H9 (cell line): Measurements from ENCODE around the gene MBLAC1. TPM values are rescaled to one million over a fixed set of nuclear protein-coding genes. Genes with fewer than 3 reads are reported as not detected.

Source experiments
- DNase-seq: peaks from one replicate; pipeline ENCODE4 v3.0.0-alpha.2; 2017
- H2AFZ ChIP-seq: one replicate; pipeline ENCODE4 v1.6.1; 2013; ENCODE audit warnings: mild to moderate bottlenecking, low read length, control low read depth, moderate library complexity
- H2AK5ac ChIP-seq: 2 replicates; pipeline ENCODE4 v1.6.1; 2013; ENCODE audit warnings: low read length, control low read depth, mixed read lengths; ENCODE audit not compliant: insufficient read length
- H2BK120ac ChIP-seq: one replicate; pipeline ENCODE4 v1.6.1; 2013; ENCODE audit warnings: low read depth, mild to moderate bottlenecking, low read length, control low read depth, inconsistent platforms; ENCODE audit not compliant: poor library complexity, severe bottlenecking
- H2BK12ac ChIP-seq: 2 replicates; pipeline ENCODE4 v1.6.1; 2013; ENCODE audit warnings: low read length, control low read depth, mixed read lengths, low read depth; ENCODE audit not compliant: insufficient read length
- H2BK15ac ChIP-seq: 2 replicates; pipeline ENCODE4 v1.6.1; 2013; ENCODE audit warnings: low read depth, low read length, control low read depth
- H2BK20ac ChIP-seq: one replicate; pipeline ENCODE4 v1.6.1; 2013; ENCODE audit warnings: low read depth, mild to moderate bottlenecking, low read length, control low read depth, inconsistent platforms; ENCODE audit not compliant: poor library complexity, severe bottlenecking
- H2BK5ac ChIP-seq: 2 replicates; pipeline ENCODE4 v1.6.1; 2013; ENCODE audit warnings: low read length, control low read depth, mixed read lengths; ENCODE audit not compliant: insufficient read length
- H3K14ac ChIP-seq: 2 replicates; pipeline ENCODE4 v1.6.1; 2013; ENCODE audit warnings: low read length, control low read depth; ENCODE audit not compliant: insufficient read depth
- H3K18ac ChIP-seq: 2 replicates; pipeline ENCODE4 v1.6.1; 2013; ENCODE audit warnings: low read depth, mild to moderate bottlenecking, mixed read lengths, low read length, control low read depth; ENCODE audit not compliant: insufficient read length
- H3K23ac ChIP-seq: 2 replicates; pipeline ENCODE4 v1.6.1; 2013; ENCODE audit warnings: low read length, control low read depth, mixed read lengths, low read depth; ENCODE audit not compliant: insufficient read length
- H3K23me2 ChIP-seq: 2 replicates; pipeline ENCODE4 v1.6.1; 2013; ENCODE audit warnings: low read depth, mild to moderate bottlenecking, mixed read lengths, low read length, control low read depth; ENCODE audit not compliant: insufficient read length, poor library complexity, severe bottlenecking
- H3K27ac ChIP-seq: 2 replicates; pipeline ENCODE4 v1.5.1; 2013; ENCODE audit warnings: low read length, control low read depth, mixed read lengths, low read depth; ENCODE audit not compliant: insufficient read length
- H3K27me3 ChIP-seq: 2 replicates; pipeline ENCODE4 v1.6.1; 2013; ENCODE audit warnings: low read length, control low read depth, inconsistent platforms; ENCODE audit not compliant: insufficient read depth
- H3K4ac ChIP-seq: 2 replicates; pipeline ENCODE4 v1.6.1; 2013; ENCODE audit warnings: low read depth, mild to moderate bottlenecking, control low read depth, inconsistent platforms, low read length, moderate library complexity
- H3K4me1 ChIP-seq: 2 replicates; pipeline ENCODE4 v1.6.1; 2013; ENCODE audit warnings: low read length, control low read depth, inconsistent platforms; ENCODE audit not compliant: insufficient read depth
- H3K4me2 ChIP-seq: 2 replicates; pipeline ENCODE4 v1.6.1; 2013; ENCODE audit warnings: low read length, control low read depth, mixed read lengths; ENCODE audit not compliant: insufficient read length, insufficient read depth
- H3K56ac ChIP-seq: 2 replicates; pipeline ENCODE4 v1.6.1; 2013; ENCODE audit warnings: low read depth, mild to moderate bottlenecking, mixed read lengths, low read length, control low read depth; ENCODE audit not compliant: insufficient read length
- H3K79me1 ChIP-seq: 2 replicates; pipeline ENCODE4 v1.6.1; 2013; ENCODE audit warnings: low read depth, mild to moderate bottlenecking, moderate library complexity, low read length, control low read depth, inconsistent platforms; ENCODE audit not compliant: insufficient read depth, poor library complexity, severe bottlenecking
- H3K79me2 ChIP-seq: 2 replicates; pipeline ENCODE4 v1.6.1; 2013; ENCODE audit warnings: low read length, control low read depth, inconsistent platforms; ENCODE audit not compliant: insufficient read depth
- H3K9ac ChIP-seq: 2 replicates; pipeline ENCODE4 v1.6.1; 2013; ENCODE audit warnings: low read length, control low read depth, mixed read lengths; ENCODE audit not compliant: insufficient read length; ENCODE audit errors: extremely low read depth
- H3K9me3 ChIP-seq: one replicate; pipeline ENCODE4 v1.6.1; 2013; ENCODE audit warnings: low read depth, low read length, inconsistent platforms; ENCODE audit not compliant: control insufficient read depth
- H3T11ph ChIP-seq: one replicate; pipeline ENCODE4 v1.6.1; 2013; ENCODE audit warnings: mild to moderate bottlenecking, low read length, control low read depth, inconsistent platforms
- H4K20me1 ChIP-seq: one replicate; pipeline ENCODE4 v1.6.1; 2013; ENCODE audit not compliant: control insufficient read depth, insufficient read length, insufficient read depth
- H4K5ac ChIP-seq: 2 replicates; pipeline ENCODE4 v1.6.1; 2013; ENCODE audit warnings: low read depth, mild to moderate bottlenecking, mixed read lengths, low read length, control low read depth; ENCODE audit not compliant: insufficient read length
- H4K8ac ChIP-seq: replicated peaks from 2 replicates; pipeline ENCODE4 v1.6.1; 2013; ENCODE audit warnings: low read length, control low read depth, mixed read lengths, low read depth; ENCODE audit not compliant: insufficient read length
- H4K91ac ChIP-seq: 2 replicates; pipeline ENCODE4 v1.6.1; 2013; ENCODE audit warnings: low read depth, mild to moderate bottlenecking, moderate library complexity, mixed read lengths, low read length, control low read depth; ENCODE audit not compliant: insufficient read length
- H3K27ac Mint-ChIP-seq, 3 experiments: 2 replicates in 2 of 3; 3 replicates in 1 of 3; pipeline ENCODE4 v1.8.0; 2020 to 2021; ENCODE audit warnings: mixed read lengths in 3 of 3, mild to moderate bottlenecking in 1 of 3, moderate library complexity in 1 of 3
- H3K27me3 Mint-ChIP-seq: 2 replicates; pipeline ENCODE4 v1.8.0; 2021; ENCODE audit warnings: low read depth, mild to moderate bottlenecking, moderate library complexity, mixed read lengths
- H3K36me3 Mint-ChIP-seq, 3 experiments: 2 replicates in 2 of 3; 3 replicates in 1 of 3; pipeline ENCODE4 v1.8.0; 2020 to 2021; ENCODE audit warnings: low read depth in 3 of 3, mixed read lengths in 3 of 3; ENCODE audit not compliant: insufficient read depth in 1 of 3
- H3K4me1 Mint-ChIP-seq, 2 experiments: 2 replicates each; pipeline ENCODE4 v1.8.0; 2020; ENCODE audit warnings: mixed read lengths in 2 of 2
- H3K4me3 Mint-ChIP-seq, 2 experiments: 2 replicates in 1 of 2; 3 replicates in 1 of 2; pipeline ENCODE4 v1.8.0; 2020 to 2021; ENCODE audit warnings: mild to moderate bottlenecking in 2 of 2, mixed read lengths in 2 of 2, moderate library complexity in 1 of 2
- H3K9me3 Mint-ChIP-seq, 2 experiments: 2 replicates in 1 of 2; 3 replicates in 1 of 2; pipeline ENCODE4 v1.8.0; 2020; ENCODE audit warnings: mild to moderate bottlenecking in 2 of 2, mixed read lengths in 2 of 2, moderate library complexity in 1 of 2
- CTCF ChIP-seq: fragments of 200-600 bp; sonication (generic); conservative IDR thresholded peaks from 3 replicates; pipeline ENCODE4 v1.8.0; 2021; ENCODE audit warnings: antibody characterized with exemption, mild to moderate bottlenecking
- WGBS: extraction: QIAGEN DNeasy Blood & Tissue Kit; methylation state at CpG from one replicate; pipeline ENCODE4 v1.1.7; 2013; ENCODE audit warnings: missing lambda C conversion rate, low lambda C conversion rate, mixed read lengths; ENCODE audit not compliant: insufficient read length; ENCODE audit errors: extremely low coverage; 5-methylcytosine and 5-hydroxymethylcytosine counted together
- total RNA-seq: library from RNA; stranded (reverse); gene quantifications from 2 replicates; pipeline ENCODE4 v1.2.1, GENCODE V29; 2021

The MBLAC1 gene
- total RNA-seq, 1 experiment from 2014 or later: 1.9 TPM

- no peak within 1 kb of the TSS for H2BK15ac ChIP-seq
- no peaks in the 10 kb centered on the region for H3K9me3 ChIP-seq
- H3K14ac ChIP-seq: peak within 1 kb of the TSS; percentile 100
- peak within 1 kb of the TSS; percentile 92 for H2BK12ac ChIP-seq
- peak within 1 kb of the TSS; percentile 99 for H2BK5ac ChIP-seq
- H2AK5ac ChIP-seq: peak within 1 kb of the TSS; percentile 93
- no peaks in the 10 kb centered on the region for H4K20me1 ChIP-seq
- H3K27ac ChIP-seq: peak within 1 kb of the TSS; percentile 86
- H2AFZ ChIP-seq: no peak within 1 kb of the TSS
- no peaks in the 10 kb centered on the region for H3K23me2 ChIP-seq
- peak within 1 kb of the TSS; percentile 78 for H3T11ph ChIP-seq
- H3K4me1 ChIP-seq: no peaks in the 10 kb centered on the region
- peak within 1 kb of the TSS; percentile 99 for H4K91ac ChIP-seq
- no CpG with 5 or more reads among the region's 80 CpGs for WGBS
- peaks cover 20 to 34% of the 10 kb centered on the region in 2 experiments for H3K4me1 Mint-ChIP-seq
- H2BK20ac ChIP-seq: no peak within 1 kb of the TSS
- peak within 1 kb of the TSS; percentile 99 to 100 (median 99) for H3K27ac Mint-ChIP-seq
- peaks cover 0 to 3% of the 10 kb centered on the region in 2 experiments; a peak in 1 of 5 replicates for H3K9me3 Mint-ChIP-seq
- H3K36me3 Mint-ChIP-seq: peaks cover 53 to 75% (median 67%) of the 10 kb centered on the region in 3 experiments
- no peak within 1 kb of the TSS for H3K23ac ChIP-seq
- H3K4me2 ChIP-seq: peak within 1 kb of the TSS; percentile 75
- H3K56ac ChIP-seq: peak within 1 kb of the TSS; percentile 97
- H3K79me1 ChIP-seq: peaks cover 3% of the 10 kb centered on the region
- H3K27me3 ChIP-seq: no peaks in the 10 kb centered on the region
- H3K27me3 Mint-ChIP-seq: no peaks in the 10 kb centered on the region; the same call in 1 of the 2 replicates
- peak within 1 kb of the TSS; percentile 100 for H3K9ac ChIP-seq
- peak within 1 kb of the TSS; percentile 99 for H4K8ac ChIP-seq
- H4K5ac ChIP-seq: peak within 1 kb of the TSS; percentile 100
- H3K4me3 Mint-ChIP-seq: peak within 1 kb of the TSS; percentile 93 to 95
- H3K4ac ChIP-seq: peak within 1 kb of the TSS; percentile 100
- peak within 1 kb of the TSS; percentile 94 for H2BK120ac ChIP-seq
- DNase-seq: peak; percentile 99
- H3K79me2 ChIP-seq: peaks cover 5% of the 10 kb centered on the region; the same call in 1 of the 2 replicates
- H3K18ac ChIP-seq: peak within 1 kb of the TSS; percentile 100
- no peak for TF ChIP-seq CTCF
Measured at GRCh38 chr7:100101016-100101862, 25.5 kb upstream of the MBLAC1 start, which contains the start of the genes AP4M1 and MCM7. Gene AP4M1, plus strand, starts transcription at chr7:100101643. Its CDS starts 72 bp downstream, at chr7:100101715. Gene MCM7, minus strand, starts transcription at chr7:100101397. Its CDS starts 103 bp downstream, at chr7:100101294.
